HEK293 (cell line): ENCODE data around the gene RNU11.

Experiments
- YY1 ChIP-seq: fragments of 450-650 bp; formaldehyde crosslinking; IDR thresholded peaks from 2 replicates; pipeline ENCODE4 v1.5.1; 2018; ENCODE audit warnings: missing biosample characterization, missing genetic modification characterization
- ZNF175 ChIP-seq: fragments of 450-650 bp; formaldehyde crosslinking; IDR thresholded peaks from 2 replicates; pipeline ENCODE4 v1.5.1; 2016; ENCODE audit warnings: missing biosample characterization, missing genetic modification characterization
- ZNF274 ChIP-seq, 2 experiments: fragments of 200-500 bp in 1 of 2; fragments of 450-650 bp in 1 of 2; sonication (Bioruptor generic) in 1 of 2; formaldehyde crosslinking in 1 of 2; IDR thresholded peaks; 2 replicates each; pipeline versions ENCODE4 v1.5.1 to v1.6.1; 2014 to 2016; ENCODE audit warnings: borderline replicate concordance in 1 of 2, inconsistent platforms in 1 of 2, low read length in 1 of 2, missing biosample characterization in 1 of 2, missing genetic modification characterization in 1 of 2
- ZNF324 ChIP-seq: fragments of 450-650 bp; formaldehyde crosslinking; IDR thresholded peaks from 2 replicates; pipeline ENCODE4 v1.5.1; 2016; ENCODE audit warnings: missing biosample characterization, missing genetic modification characterization
- ZNF391 ChIP-seq: fragments of 450-650 bp; formaldehyde crosslinking; IDR thresholded peaks from 2 replicates; pipeline ENCODE4 v1.5.1; 2016; ENCODE audit warnings: low read depth, missing biosample characterization, missing genetic modification characterization, borderline replicate concordance
- ZNF501 ChIP-seq: fragments of 450-650 bp; formaldehyde crosslinking; IDR thresholded peaks from 2 replicates; pipeline ENCODE4 v1.5.1; 2016; ENCODE audit warnings: missing biosample characterization, missing genetic modification characterization
- TF ChIP-seq, protein P1 (sequence below): fragments of 450-650 bp; formaldehyde crosslinking; IDR thresholded peaks from 2 replicates; pipeline ENCODE4 v1.5.1; 2016; ENCODE audit warnings: missing biosample characterization, missing genetic modification characterization
- TF ChIP-seq, protein P2 (sequence below): IDR thresholded peaks from 2 replicates; pipeline ENCODE4 v1.6.1; 2011; ENCODE audit warnings: mild to moderate bottlenecking, low read depth, low read length, borderline replicate concordance
- TF ChIP-seq, protein P3 (sequence below): fragments of 450-650 bp; formaldehyde crosslinking; IDR thresholded peaks from 2 replicates; pipeline ENCODE4 v1.5.1; 2016; ENCODE audit warnings: missing biosample characterization, missing genetic modification characterization

DNA sequence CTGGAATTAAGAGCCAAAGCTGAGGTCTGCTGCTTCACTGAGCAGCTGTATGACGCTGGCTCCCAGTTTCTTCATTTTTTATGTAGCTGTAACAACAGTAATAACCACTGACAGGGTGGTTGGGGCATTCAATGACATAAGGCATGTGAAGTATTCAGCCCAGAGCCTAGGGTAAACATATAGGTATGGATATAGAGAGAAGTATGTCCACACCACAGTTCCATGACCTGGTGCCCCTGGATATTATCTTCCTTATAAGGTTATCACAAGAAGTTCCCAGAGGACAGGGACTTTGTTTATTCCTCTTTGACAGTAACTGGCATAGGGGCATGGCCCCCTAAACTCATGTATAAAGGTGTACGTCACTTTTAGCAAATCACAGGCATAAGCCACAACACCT is 41.6 kb upstream of the RNU11 start:
- no peak for TF ChIP-seq ZNF391 (tag by site-specific recombination)
- TF ChIP-seq, protein P1, sequence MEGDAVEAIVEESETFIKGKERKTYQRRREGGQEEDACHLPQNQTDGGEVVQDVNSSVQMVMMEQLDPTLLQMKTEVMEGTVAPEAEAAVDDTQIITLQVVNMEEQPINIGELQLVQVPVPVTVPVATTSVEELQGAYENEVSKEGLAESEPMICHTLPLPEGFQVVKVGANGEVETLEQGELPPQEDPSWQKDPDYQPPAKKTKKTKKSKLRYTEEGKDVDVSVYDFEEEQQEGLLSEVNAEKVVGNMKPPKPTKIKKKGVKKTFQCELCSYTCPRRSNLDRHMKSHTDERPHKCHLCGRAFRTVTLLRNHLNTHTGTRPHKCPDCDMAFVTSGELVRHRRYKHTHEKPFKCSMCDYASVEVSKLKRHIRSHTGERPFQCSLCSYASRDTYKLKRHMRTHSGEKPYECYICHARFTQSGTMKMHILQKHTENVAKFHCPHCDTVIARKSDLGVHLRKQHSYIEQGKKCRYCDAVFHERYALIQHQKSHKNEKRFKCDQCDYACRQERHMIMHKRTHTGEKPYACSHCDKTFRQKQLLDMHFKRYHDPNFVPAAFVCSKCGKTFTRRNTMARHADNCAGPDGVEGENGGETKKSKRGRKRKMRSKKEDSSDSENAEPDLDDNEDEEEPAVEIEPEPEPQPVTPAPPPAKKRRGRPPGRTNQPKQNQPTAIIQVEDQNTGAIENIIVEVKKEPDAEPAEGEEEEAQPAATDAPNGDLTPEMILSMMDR: no peak
- TF ChIP-seq ZNF501: no peak
- TF ChIP-seq, protein P2, sequence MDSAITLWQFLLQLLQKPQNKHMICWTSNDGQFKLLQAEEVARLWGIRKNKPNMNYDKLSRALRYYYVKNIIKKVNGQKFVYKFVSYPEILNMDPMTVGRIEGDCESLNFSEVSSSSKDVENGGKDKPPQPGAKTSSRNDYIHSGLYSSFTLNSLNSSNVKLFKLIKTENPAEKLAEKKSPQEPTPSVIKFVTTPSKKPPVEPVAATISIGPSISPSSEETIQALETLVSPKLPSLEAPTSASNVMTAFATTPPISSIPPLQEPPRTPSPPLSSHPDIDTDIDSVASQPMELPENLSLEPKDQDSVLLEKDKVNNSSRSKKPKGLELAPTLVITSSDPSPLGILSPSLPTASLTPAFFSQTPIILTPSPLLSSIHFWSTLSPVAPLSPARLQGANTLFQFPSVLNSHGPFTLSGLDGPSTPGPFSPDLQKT: no peak
- TF ChIP-seq ZNF175: no peak
- no peak for TF ChIP-seq ZNF274 (IDR thresholded peaks at IDR 0.05; ENCODE audit: low read length)
- TF ChIP-seq ZNF274 (tag by site-specific recombination; IDR thresholded peaks at IDR 0.05; ENCODE audit: borderline replicate concordance): no peak
- no peak for TF ChIP-seq ZNF324 (tag by site-specific recombination)
- TF ChIP-seq YY1 (tag by site-specific recombination): no peak
- TF ChIP-seq, protein P3, sequence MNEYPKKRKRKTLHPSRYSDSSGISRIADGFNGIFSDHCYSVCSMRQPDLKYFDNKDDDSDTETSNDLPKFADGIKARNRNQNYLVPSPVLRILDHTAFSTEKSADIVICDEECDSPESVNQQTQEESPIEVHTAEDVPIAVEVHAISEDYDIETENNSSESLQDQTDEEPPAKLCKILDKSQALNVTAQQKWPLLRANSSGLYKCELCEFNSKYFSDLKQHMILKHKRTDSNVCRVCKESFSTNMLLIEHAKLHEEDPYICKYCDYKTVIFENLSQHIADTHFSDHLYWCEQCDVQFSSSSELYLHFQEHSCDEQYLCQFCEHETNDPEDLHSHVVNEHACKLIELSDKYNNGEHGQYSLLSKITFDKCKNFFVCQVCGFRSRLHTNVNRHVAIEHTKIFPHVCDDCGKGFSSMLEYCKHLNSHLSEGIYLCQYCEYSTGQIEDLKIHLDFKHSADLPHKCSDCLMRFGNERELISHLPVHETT: no peak
